Stimulated activated CD4-positive, alpha-beta T cell treated with anti-CD3 and anti-CD28 coated beads, Interleukin-2, amount 100 ng/mL, for 4 hours (primary cell): ENCODE measurements around the gene ULK4.

ENCODE experiments used
- DNase-seq: peaks from one replicate; pipeline ENCODE4 v3.0.0-alpha.2; 2020; ENCODE audit warnings: low read depth

Gene ULK4

GRCh38 chr3:41356775-41357174 lies 605.1 kb downstream of the ULK4 start:
- DNase-seq = no peak

- no peak for DNase-seq
Observed at GRCh38 chr3:41352510-41352909, 609.4 kb downstream of the ULK4 start.

- DNase-seq = no peak
Observed at GRCh38 chr3:41350441-41350840, 611.5 kb downstream of the ULK4 start.

- DNase-seq = no peak
Observed at GRCh38 chr3:41348401-41348800, 613.5 kb downstream of the ULK4 start.

- DNase-seq = no peak
Observed at GRCh38 chr3:41346698-41347270, 615.1 kb downstream of the ULK4 start.

GRCh38 chr3:41345788-41346187 lies 616.1 kb downstream of the ULK4 start:
- DNase-seq = no peak

- DNase-seq = no peak
Observed at GRCh38 chr3:41339758-41340157, 622.1 kb downstream of the ULK4 start.

GRCh38 chr3:41338276-41338675 lies 623.6 kb downstream of the ULK4 start:
- DNase-seq = no peak

GRCh38 chr3:41334426-41334825 lies 627.5 kb downstream of the ULK4 start:
- DNase-seq = no peak

- DNase-seq = no peak
Observed at GRCh38 chr3:41331041-41331440, 630.9 kb downstream of the ULK4 start.

GRCh38 chr3:41330465-41330864 lies 631.4 kb downstream of the ULK4 start:
- DNase-seq = no peak

- DNase-seq = no peak
Observed at GRCh38 chr3:41329881-41330280, 632.0 kb downstream of the ULK4 start.

- DNase-seq = no peak
Observed at GRCh38 chr3:41328926-41329325, 633.0 kb downstream of the ULK4 start.

GRCh38 chr3:41327718-41328117 lies 634.2 kb downstream of the ULK4 start:
- DNase-seq = no peak

GRCh38 chr3:41324156-41324475 lies 637.8 kb downstream of the ULK4 start:
- no peak for DNase-seq

- DNase-seq = no peak
Observed at GRCh38 chr3:41323467-41324155, 638.3 kb downstream of the ULK4 start.

- DNase-seq = no peak
Observed at GRCh38 chr3:41321642-41321980, 640.3 kb downstream of the ULK4 start.

- DNase-seq = no peak
Observed at GRCh38 chr3:41320953-41321641, 640.8 kb downstream of the ULK4 start.

GRCh38 chr3:41318520-41318919 lies 643.4 kb downstream of the ULK4 start:
- no peak for DNase-seq

- no peak for DNase-seq
Observed at GRCh38 chr3:41317718-41318117, 644.2 kb downstream of the ULK4 start.

- no peak for DNase-seq
Observed at GRCh38 chr3:41317298-41317697, 644.6 kb downstream of the ULK4 start.

GRCh38 chr3:41315126-41315525 lies 646.8 kb downstream of the ULK4 start:
- no peak for DNase-seq

GRCh38 chr3:41308119-41308518 lies 653.8 kb downstream of the ULK4 start:
- no peak for DNase-seq

GRCh38 chr3:41307065-41307464 lies 654.8 kb downstream of the ULK4 start:
- no peak for DNase-seq
